Calu3 (cell line): ENCODE data around the gene NOSIP. TPM values are rescaled to one million over a fixed set of nuclear protein-coding genes. Genes with fewer than 3 reads are reported as not detected.

ENCODE experiments used
- BruUV-seq: library from RNA; stranded (reverse); fragments of 400-500 nt; replicated peaks from 2 replicates; lab custom pipeline; 2021; lab: Mats Ljungman, UMichigan
- CTCF ChIA-PET: fragments of 300-600 bp; sonication (Branson Sonifier 250); formaldehyde crosslinking; loops from one replicate; lab custom pipeline; 2022; ENCODE audit warnings: antibody characterized with exemption; lab: Charles Lee
- DNase-seq: peaks from one replicate; pipeline ENCODE4 v3.0.0; 2022
- H3K27ac Mint-ChIP-seq: one replicate; pipeline ENCODE4 v1.8.0; 2022; ENCODE audit warnings: mixed read lengths; ENCODE audit not compliant: unreplicated experiment
- H3K27me3 Mint-ChIP-seq: one replicate; pipeline ENCODE4 v1.8.0; 2022; ENCODE audit warnings: mixed read lengths; ENCODE audit not compliant: unreplicated experiment
- H3K36me3 Mint-ChIP-seq: one replicate; pipeline ENCODE4 v1.8.0; 2022; ENCODE audit warnings: mild to moderate bottlenecking, moderate library complexity, mixed read lengths; ENCODE audit not compliant: insufficient read depth, unreplicated experiment
- H3K4me1 Mint-ChIP-seq: one replicate; pipeline ENCODE4 v1.8.0; 2022; ENCODE audit warnings: mild to moderate bottlenecking, low read depth, mixed read lengths; ENCODE audit not compliant: unreplicated experiment
- H3K4me3 Mint-ChIP-seq: one replicate; pipeline ENCODE4 v1.8.0; 2022; ENCODE audit warnings: mild to moderate bottlenecking, low read depth, moderate library complexity, mixed read lengths; ENCODE audit not compliant: unreplicated experiment
- H3K9me3 Mint-ChIP-seq: one replicate; pipeline ENCODE4 v1.8.0; 2022; ENCODE audit warnings: low read depth, mixed read lengths; ENCODE audit not compliant: unreplicated experiment
- intact Hi-C: fragments of 100-400 bp; cut with micrococcal nuclease; formaldehyde crosslinking; loops from one replicate; pipeline ENCODE4 v1.10.0; 2022; ENCODE audit not compliant: unreplicated experiment
- total RNA-seq: library from RNA; stranded (reverse); gene quantifications from 2 replicates; pipeline ENCODE4 v1.2.3, GENCODE V29; 2022
- TF ChIP-seq, protein P1 (sequence below): fragments of 200-600 bp; IDR thresholded peaks from one replicate; pipeline ENCODE4 v1.8.0; 2022; ENCODE audit warnings: antibody characterized with exemption; ENCODE audit not compliant: unreplicated experiment

Gene NOSIP
- total RNA-seq, 1 experiment from 2014 or later = 76.9 TPM

GRCh38 chr19:49596407-49596806 is 16.1 kb upstream of the NOSIP start:
- TF ChIP-seq, protein P1, sequence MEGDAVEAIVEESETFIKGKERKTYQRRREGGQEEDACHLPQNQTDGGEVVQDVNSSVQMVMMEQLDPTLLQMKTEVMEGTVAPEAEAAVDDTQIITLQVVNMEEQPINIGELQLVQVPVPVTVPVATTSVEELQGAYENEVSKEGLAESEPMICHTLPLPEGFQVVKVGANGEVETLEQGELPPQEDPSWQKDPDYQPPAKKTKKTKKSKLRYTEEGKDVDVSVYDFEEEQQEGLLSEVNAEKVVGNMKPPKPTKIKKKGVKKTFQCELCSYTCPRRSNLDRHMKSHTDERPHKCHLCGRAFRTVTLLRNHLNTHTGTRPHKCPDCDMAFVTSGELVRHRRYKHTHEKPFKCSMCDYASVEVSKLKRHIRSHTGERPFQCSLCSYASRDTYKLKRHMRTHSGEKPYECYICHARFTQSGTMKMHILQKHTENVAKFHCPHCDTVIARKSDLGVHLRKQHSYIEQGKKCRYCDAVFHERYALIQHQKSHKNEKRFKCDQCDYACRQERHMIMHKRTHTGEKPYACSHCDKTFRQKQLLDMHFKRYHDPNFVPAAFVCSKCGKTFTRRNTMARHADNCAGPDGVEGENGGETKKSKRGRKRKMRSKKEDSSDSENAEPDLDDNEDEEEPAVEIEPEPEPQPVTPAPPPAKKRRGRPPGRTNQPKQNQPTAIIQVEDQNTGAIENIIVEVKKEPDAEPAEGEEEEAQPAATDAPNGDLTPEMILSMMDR = no peak
- CTCF ChIA-PET = no interaction called here
- Mint-ChIP-seq H3K4me3 (no peak overlapping the region), H3K36me3 (peaks cover 83% of the 10 kb centered on the region), H3K27ac (no peak overlapping the region), H3K9me3 (no peaks in the 10 kb centered on the region), H3K27me3 (no peaks in the 10 kb centered on the region), H3K4me1 (peaks cover 28% of the 10 kb centered on the region)
- no peak for DNase-seq
- no TSS peak for BruUV-seq
- intact Hi-C loops = no loop called here

- CTCF ChIA-PET = interaction anchor here (0.7 kb wide), 1 partner anchor 25 kb away, joined by 3 read pairs; no protein-coding TSS in a partner anchor
- H3K27ac Mint-ChIP-seq = no peak overlapping the region
- intact Hi-C loops = no loop called here
- peaks cover 28% of the 10 kb centered on the region for H3K4me1 Mint-ChIP-seq
- BruUV-seq = no TSS peak
- no peaks in the 10 kb centered on the region for H3K9me3 Mint-ChIP-seq
- DNase-seq = no peak
- peaks cover 83% of the 10 kb centered on the region for H3K36me3 Mint-ChIP-seq
- TF ChIP-seq, protein P1 = no peak
- no peaks in the 10 kb centered on the region for H3K27me3 Mint-ChIP-seq
- no peak overlapping the region for H3K4me3 Mint-ChIP-seq
Measured at GRCh38 chr19:49595819-49596404, 15.6 kb upstream of the NOSIP start.

DNA sequence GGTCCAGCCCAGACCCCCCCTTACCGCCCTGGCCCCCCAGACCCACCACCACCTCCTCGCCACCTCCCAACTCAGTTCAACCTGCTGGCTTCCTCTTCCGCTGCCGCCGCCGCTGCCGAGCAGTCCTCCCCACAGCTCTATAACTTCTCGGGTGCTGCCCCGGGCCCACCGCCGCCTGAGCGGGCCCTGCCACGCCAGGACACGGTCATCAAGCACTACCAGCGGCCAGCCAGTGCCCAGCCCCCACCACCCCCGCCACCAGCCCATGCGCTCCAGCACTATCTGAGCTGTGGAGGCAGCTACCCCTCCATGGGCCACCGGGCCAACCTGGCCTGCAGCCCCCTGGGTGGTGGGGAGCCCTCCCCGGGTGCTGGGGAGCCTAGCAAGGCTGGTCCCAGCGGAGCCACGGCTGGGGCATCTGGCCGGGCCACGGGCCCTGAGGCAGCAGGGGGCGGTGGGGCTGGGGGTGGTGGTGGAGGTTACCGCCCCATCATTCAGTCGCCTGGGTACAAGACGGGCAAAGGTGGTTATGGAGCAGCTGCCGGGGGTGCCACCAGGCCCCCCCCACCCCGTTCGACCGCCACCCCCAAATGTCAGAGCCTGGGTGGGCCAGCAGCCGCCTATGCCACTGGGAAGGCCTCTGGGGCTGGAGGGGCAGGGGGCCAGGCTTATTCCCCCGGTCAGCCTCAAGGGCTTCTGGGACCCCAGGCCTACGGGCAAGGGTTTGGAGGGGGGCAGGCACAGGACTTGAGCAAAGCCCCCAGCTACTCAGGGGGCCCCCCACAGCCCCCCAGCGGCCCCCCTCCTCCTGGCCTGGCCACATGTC is 14.8 kb upstream of the NOSIP start:
- TF ChIP-seq, protein P1 = no peak
- H3K36me3 Mint-ChIP-seq = peaks cover 85% of the 10 kb centered on the region
- peaks cover 28% of the 10 kb centered on the region for H3K4me1 Mint-ChIP-seq
- H3K27ac Mint-ChIP-seq = peak overlapping the region; percentile 89
- DNase-seq = no peak
- CTCF ChIA-PET = interaction anchor here (0.7 kb wide), 1 partner anchor 24 kb away, joined by 3 read pairs; no protein-coding TSS in a partner anchor
- H3K27me3 Mint-ChIP-seq = no peaks in the 10 kb centered on the region
- no peaks in the 10 kb centered on the region for H3K9me3 Mint-ChIP-seq
- H3K4me3 Mint-ChIP-seq = peak overlapping the region; percentile 88
- intact Hi-C loops = no loop called here
- BruUV-seq = no TSS peak

DNA sequence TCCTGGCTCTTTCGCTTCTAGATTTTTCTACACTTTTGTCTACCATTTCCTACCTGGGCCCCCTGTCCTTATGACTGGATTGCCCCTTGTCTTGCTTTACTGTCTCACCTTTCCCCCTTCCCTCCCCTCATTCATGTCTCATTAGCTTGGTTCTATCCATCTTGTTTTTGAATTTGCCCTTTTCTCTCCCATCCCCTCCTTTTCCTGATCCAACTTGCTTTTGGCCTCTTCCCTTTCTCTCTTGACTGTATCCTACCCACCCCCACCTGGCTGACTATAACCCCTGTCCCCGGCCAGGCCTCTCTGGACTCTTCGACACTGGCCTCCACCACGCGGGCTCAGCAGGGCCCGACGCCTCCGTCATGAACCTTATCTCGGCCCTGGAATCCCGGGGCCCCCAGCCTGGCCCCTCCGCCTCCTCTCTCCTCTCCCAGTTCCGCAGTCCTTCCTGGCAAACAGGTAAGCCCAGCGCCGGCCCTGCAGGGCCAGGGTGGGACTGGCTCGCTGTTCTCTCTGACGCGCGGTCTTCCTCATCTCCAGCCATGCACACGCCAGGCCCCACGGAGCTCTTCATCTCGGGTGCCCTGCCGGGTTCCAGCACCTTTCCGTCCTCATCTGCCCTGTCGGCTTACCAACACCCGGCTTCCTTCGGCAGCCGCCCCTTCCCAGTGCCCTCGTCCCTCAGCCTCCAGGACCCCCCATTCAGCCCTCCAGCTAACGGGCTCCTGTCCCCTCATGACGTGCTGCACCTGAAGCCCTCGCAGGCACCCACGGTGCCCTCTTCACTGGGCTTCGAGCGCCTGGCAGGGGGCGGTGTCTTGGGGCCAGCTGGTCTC is 14.0 kb upstream of the NOSIP start:
- H3K27ac Mint-ChIP-seq = peak overlapping the region; percentile 89
- peaks cover 85% of the 10 kb centered on the region for H3K36me3 Mint-ChIP-seq
- intact Hi-C loops = no loop called here
- TF ChIP-seq, protein P1 = no peak
- no peak for DNase-seq
- H3K4me1 Mint-ChIP-seq = peaks cover 35% of the 10 kb centered on the region
- CTCF ChIA-PET = no interaction called here
- peak overlapping the region; percentile 88 for H3K4me3 Mint-ChIP-seq
- no peaks in the 10 kb centered on the region for H3K27me3 Mint-ChIP-seq
- no peaks in the 10 kb centered on the region for H3K9me3 Mint-ChIP-seq
- BruUV-seq = no TSS peak
